GM19324 (cell line): ENCODE measurements around the gene ANKRD11.
"Not testable (repeated sequence)": the region's sequence is repeated elsewhere in the genome, so short reads cannot be mapped to it uniquely, and the experiment has no call there.

Source experiments
- ATAC-seq: cut with Tn5 transposase; IDR thresholded peaks from one replicate; pipeline ENCODE4 v1.9.1; 2021; ENCODE audit warnings: mild to moderate bottlenecking, moderate library complexity; ENCODE audit not compliant: unreplicated experiment, low FRiP score

ANKRD11 gene

DNA sequence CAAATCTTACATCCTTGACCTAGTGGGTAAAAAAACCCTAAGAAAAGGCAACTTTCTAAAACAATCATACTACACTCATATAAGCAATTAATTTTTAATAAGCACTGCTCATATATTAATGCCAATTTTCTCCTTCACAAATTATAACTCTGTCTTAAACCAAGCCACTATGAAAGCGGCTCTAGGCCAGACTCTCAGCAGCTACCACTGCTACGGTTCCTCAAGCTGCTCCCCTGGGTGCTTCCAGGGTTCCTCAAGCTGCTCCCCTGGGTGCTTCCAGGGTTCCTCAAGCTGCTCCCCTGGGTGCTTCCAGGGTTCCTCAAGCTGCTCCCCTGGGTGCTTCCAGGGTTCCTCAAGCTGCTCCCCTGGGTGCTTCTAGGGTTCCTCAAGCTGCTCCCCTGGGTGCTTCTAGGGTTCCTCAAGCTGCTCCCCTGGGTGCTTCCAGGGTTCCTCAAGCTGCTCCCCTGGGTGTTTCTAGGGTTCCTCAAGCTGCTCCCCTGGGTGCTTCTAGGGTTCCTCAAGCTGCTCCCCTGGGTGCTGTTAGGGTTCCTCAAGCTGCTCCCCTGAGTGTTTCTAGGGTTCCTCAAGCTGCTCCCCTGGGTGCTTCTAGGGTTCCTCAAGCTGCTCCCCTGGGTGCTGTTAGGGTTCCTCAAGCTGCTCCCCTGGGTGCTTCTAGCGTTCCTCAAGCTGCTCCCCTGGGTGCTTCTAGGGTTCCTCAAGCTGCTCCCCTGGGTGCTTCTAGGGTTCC is 35.8 kb downstream of the ANKRD11 start:
- ATAC-seq = not testable (repeated sequence)

DNA sequence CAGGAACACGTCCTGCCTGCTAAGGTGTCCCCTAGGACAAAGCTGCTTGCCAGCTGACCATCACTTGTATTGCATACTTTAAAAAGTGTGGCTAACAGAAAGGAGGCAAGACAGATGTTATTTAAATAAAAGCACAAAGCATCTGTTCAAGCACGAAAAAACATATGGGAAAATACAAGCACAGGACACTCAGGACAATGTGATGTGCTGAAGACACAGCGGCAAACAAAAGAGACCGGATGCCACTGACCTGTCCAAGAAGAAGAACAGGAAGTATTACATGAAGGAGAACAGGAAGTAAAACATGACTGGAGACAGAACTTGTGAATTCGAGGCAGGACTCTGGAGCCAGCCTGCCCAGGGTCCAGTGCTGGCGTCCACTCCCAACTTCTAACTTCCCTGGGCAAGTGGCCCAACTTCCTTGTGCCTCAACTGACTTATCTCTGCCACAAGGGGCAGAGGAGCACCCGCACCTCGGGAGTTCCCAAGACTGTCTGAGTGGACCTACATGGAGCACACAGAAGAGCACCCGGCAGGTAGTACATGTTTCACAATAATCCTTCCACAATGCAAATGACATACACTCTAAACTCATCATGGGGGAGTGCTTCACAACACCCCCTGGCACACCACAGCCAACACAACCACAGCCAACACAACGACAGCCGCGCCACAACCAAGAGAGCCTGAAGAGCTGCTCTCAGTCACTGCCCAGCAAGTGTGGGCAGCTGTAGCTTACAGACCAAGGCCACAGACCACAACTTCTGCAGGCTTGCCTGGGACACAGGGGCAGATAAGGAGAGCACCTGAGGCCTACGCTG is 36.6 kb downstream of the ANKRD11 start:
- ATAC-seq = no peak

DNA sequence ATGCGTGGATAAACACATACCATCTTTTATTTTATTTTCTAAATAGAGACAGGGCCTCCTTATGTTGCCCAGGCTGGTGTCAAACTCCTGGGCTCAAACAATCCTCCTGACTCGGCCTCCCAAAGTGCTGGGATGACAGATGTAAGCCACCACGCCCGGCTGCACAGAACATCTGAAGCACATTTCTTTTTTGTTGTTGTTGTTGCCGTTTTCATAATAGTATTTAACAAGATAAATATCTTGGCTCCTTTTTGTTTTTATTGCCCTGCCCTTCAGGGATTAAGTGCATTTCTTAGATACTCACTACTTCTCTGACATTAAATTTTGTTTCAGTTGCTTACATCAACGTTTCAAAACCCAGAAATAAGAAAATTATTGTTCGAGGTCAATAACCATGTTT is 37.4 kb downstream of the ANKRD11 start:
- ATAC-seq = no peak

DNA sequence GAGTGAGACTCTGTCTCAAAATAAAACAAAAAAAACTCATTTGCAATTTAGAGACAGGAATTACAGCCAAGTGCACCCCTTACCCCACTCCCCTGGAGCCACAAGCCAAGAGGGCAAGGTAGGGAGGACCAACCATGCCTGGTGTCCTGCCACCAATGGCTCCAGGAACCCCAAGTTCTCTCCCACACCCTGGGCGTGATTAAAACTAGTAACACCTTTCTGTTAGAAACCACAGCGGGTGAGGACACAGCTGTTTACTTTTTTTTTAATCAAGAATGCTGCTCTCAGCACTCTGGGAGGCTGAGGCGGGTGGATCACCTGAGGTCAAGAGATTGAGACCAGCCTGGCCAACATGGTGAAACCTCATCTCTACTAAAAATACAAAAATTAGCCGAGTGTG is 38.1 kb downstream of the ANKRD11 start:
- ATAC-seq = no peak

DNA sequence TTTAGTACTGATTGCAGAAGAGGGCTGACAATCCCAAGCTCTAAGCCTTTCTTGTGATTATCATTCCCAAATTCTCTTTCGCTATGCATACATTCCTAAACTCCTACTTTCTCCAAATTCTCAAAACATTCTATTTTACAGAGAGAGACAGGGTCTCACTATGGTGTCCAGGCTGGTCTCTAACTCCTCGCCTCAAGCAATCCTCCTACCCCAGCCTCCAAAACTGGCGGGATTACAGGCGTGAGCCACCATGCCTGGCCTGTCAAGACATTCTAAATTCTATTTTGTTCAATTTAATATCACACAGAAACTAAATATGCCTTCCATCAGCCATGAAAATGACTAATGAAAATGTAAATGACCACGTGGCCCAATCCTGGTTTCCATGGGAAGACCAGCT is 39.8 kb downstream of the ANKRD11 start:
- no peak for ATAC-seq

DNA sequence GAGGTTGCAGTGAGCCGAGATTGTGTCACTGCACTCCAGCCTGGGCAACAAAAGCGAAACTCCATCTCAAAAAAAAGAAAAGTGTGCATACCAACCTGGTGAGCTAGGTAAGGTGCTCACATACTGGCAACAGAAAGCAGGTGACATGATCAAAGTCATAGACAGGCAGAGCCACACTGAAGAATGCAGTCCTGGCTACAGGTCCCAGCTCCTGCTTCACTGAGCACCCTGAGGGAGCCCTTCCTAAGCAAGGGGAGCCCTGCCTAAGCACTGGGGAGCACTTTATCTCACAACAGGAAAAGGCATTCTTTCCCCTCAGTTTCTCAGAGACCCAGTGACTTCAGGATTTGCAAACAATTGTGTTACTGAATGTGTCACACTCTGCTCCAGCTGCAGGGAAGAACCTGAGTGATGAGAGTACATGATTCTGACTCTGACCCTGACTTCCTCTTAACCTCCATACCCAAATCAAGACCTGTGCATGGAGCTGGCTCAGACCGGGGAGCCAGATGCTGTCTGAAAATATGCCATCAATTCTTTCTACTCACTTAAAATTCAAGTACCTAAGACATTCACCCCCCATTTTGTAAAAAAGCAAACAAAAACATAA is 40.5 kb downstream of the ANKRD11 start:
- no peak for ATAC-seq

DNA sequence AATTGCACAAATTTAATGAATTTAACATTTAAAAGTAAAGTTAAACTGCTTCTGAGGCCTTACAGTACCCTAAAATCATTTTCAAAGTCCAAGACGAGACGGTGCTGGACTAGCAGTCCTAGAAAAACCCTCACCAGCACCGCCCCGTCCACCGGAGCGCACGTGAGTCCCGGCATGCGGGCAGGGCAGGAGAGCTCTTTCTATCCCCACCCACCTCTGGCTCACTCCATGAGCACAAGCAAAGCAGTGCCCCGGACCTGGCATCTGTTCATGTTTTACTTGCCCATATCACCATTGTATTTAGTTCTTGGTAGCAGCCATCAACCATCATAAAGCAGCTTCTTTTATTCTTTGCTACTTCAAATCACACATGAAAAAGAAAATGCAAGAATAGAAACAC is 41.7 kb downstream of the ANKRD11 start:
- no peak for ATAC-seq

DNA sequence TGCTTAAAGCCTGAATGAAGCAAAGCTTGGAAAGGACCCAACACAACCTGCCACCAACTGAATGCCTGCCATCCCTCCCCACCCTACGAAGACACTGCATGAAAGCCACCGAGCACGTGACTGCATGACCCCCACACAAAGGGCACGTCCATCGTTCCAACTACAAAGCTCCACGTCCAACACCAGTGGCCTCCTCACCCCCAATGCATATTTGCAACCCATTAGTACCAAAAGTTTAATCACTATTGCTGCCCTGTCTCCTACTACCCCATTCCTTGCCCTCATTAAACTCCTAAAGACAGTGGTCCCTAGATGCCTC is 43.4 kb downstream of the ANKRD11 start:
- no peak for ATAC-seq

DNA sequence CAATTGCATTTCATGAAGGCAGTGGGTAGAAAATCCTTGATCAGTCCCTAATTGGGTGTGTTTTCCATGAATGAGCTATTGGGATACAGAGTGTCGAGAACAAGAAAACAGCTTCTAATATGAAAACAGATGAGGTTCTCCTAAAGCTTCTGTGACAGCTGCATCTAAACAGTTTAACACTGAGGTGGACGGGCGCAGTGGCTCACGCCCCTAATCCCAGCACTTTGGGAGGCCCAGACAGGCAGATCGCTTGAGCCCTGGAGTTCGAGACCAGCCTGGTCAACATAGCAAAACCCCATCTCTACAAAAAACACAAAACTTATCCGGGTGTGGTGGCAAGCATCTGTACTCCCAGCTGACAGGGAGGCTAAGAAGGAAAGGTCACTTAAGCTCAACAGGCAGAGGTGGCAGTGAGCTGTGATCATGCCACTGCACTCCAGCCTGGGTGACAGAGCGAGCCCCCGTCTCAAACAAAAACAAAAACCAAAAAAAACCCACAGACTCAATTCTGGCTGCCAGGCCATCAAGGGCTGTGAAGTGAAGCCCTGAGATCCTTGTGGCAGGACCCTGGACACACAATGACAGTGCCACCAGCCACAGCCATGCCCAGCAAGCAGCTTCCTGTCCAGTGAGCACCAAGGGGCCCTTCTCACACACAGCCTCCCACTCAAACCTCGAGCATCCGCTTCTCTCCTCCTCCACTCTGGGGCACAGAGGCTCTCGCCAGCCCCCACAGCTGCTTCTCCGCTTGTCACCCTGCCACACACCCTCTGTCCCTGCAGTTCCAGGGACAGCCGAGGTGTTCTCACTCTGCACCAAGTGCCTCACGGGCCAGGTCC is 44.0 kb downstream of the ANKRD11 start:
- ATAC-seq = no peak

DNA sequence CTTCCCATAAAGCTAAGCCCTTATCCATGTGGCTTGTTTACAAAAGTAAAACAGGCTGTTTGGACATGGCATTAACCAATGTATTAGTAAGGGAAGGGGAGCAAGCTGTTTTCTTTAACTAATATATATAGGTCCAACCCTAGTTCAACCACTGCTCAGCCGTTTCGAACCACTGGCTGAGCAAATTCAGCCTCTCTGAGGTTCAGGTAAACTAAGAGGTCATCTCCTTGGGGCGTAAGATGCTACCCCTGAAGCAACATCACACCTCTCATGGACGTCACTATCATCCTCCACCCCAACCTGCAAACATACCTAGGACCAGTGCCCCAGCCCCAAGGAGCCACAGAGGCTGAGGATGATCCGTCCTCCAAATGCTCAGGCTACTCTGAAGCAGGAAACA is 45.2 kb downstream of the ANKRD11 start:
- ATAC-seq = no peak

DNA sequence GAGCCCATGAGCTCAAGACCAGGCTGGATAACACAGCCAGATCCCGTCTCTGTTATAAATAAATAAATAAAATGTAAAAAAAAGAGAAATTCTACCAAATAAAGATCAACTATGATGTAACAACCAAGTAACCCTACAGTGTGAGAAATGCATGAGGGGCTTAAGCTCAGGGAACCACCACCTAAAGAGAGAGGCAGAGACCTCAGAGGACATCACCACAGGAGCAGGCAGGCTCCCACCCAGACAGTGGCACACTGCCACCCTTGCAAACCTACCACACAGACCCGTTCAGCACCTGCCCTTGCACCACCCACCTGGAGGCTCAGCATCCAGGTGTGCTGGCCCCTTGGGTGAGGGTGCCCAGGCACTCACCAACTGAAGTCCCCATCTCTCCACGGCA is 45.6 kb downstream of the ANKRD11 start:
- ATAC-seq = no peak

DNA sequence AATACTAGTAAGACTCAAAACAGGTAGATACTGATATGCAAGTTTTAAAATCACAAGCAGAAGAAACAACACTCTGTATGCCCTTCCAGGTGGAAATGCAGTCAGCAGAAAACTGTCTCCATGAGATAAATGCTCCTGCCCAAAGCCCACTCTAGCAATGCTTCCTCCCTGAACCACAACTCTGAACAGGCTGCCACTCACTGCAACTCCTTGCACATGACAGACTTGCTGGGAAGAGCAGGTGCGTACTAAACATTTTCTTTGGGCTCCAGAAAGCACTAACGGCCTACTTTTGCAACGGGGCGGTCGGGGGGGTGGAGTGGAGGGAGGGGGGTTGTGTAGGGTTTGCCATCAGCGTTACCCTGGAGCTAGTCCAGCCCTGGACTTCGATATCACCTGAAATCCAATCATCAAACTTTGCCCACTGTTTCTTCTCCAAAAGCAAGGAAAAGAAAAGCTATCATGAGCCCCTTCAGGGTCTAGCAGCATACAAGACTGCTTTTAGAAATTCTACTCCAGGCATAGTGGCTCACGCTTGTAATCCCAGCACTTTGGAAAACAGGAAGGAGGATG is 46.1 kb downstream of the ANKRD11 start:
- ATAC-seq = no peak

DNA sequence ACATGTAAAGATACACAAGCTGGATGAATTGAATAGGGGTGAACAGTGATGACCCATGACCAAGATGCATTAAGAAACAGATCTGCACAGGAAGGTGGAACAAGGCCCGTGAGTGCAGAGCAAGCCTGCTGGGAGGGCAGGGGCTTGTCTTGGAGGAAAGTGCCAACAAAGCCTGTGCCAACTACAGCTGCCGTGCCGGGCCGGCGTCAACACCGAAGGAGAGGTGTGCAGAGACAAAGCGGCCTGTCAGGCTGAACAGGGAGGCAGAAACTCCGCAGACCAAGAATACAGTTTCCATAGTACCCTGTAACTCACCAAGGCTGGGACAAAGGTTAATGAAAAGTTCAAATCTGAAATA is 46.7 kb downstream of the ANKRD11 start:
- ATAC-seq = no peak

DNA sequence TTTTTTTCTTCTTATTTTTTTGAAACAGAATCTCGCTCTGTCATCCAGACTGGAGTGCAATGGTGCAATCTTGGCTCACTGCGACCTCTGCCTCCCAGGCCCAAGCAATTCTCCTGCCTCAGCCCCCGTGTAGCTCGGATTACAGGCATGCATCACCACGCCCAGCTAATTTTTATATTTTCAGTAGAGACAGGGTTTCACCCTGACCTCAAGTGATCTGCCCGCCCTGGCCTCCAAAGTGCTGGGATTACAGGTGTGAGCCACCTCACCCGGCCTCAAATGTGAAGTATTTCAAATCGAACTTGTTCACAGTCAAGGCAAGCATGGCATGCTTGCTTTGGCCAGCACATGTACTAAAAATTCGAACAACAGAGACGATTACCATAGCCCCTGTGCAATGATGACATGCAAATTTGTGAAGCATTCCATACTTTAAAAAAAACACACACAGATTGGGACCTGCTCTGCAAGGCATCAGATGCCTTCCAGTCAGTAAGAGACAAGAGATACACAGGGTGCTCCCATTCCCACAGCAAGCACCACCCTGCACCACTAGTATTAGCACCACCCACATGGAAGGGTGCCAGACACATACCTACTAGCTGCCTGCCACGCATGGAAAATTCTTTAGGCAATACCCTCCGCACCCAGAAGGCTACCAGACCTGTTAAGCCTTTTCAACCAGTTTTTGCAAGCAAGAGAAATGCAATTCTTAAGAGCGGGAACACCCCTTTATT is 47.2 kb downstream of the ANKRD11 start:
- ATAC-seq = no peak

DNA sequence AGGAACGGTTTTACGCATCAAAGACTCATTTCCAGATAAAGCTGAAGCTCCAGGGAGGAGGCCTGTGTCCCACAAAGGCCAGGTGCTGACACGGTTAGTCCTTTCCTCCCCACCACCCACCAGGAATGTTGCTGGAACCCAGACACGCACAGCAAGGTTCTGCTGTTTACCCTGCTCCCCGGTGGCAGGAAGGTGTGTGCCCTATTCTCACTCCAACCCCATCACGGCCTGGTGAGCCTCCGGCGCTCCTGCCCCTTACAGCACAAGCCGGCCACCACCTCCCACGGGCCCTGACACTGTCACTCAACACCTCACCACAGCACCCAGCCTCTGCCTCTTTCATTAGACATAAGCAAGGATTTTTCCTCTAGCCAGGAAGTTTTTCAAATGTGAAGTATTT is 47.8 kb downstream of the ANKRD11 start:
- no peak for ATAC-seq

DNA sequence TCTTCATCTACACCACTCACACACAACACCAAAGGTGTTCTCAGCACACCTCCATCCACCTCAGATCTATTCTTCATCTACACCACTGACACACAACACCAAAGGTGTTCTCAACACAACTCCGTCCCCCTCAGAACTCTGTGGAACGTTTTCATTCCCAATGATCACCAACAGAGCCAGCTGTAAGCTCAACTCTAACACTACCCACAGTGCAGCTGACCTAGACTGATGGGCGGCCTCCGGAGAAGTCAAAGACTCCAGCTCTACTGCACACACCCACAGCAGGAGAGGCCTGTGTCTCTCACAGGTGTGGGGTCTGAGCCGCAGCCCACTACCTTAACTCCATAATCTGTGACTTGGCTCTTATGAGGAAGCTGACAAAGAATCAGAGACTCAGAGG is 50.7 kb downstream of the ANKRD11 start:
- ATAC-seq = no peak

DNA sequence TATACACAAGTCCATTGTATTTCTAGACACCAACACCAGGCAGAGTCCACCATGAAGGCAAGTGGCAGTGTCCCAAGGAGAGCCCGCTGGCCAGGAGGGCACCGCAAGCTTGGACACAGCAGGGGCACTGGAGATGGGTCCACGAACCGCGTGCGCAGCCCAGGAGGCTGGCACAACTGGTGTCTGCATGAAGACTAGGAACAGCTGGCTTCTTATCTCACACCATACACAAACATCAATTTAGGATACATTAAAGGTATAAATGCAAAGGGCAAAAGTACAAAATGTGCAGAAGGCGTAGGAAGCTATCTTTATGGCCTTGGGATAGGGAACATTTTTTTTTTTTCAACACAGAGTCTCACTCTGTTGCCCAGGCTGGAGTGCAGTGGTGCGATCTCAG is 52.4 kb downstream of the ANKRD11 start:
- no peak for ATAC-seq

DNA sequence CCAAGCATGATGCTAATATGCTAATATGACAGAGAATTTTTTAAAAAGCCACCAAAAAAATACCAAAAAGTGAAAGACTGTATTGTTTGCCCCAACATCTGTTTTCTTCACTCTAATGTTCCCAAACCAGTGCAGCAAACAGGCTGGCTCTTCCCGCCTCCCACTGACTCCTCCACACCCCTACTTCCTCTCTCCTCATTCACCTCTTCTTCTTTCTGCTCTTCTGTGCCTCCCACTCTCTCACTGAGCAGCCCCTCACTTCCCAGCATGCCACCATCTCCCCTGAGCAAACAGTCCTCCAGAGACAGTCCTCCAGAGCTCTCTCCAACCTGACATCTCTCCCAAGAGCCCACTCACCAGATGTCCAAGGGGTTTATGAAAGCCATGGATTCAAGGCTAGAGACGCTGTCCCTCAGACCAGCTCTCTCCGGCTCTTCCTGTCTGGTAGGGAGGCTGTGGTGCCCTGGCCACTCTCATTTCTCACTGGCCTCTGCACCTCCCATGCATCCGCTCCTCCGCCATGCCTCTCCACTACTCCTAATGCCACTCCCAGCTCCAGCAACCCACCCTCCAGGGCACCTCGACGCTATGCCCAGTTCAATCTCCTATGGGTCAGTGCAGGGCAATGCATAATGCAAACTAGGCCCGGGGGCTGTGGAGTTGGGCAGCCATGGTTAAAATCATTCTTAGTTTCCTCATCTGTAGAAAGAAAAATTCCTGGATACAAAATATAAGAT is 52.9 kb downstream of the ANKRD11 start:
- ATAC-seq = no peak

DNA sequence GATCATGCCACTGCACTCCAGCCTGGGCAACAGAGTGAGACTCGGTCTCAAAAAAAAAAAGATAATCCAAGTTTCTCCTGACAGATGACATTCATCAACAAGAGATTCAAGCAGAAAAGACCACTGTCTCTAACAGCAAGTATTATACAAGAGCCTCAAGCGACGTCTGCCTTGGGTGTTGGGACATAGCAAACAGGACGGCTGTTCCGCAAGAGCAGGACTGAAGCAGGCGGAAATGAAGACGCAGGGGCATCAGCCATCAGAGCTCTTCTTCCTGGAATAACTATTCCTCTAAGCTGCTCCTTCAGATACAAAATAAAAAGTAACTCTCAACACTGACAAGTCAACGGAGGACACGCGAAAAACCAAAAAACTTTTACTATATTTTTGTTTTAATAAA is 54.0 kb downstream of the ANKRD11 start:
- ATAC-seq = no peak
